IMR-90 (cell line): ENCODE results near the gene PLAGL1. TPM values are rescaled to one million over a fixed set of nuclear protein-coding genes. Genes with fewer than 3 reads are reported as not detected.

ENCODE experiments used
- ATAC-seq: fragments of 200-7000 bp; cut with Tn5 transposase; 2 replicates; pipeline ENCODE4 v1.9.1; 2020; ENCODE audit warnings: low read depth, mild to moderate bottlenecking, moderate library complexity
- BruUV-seq: library from RNA; stranded (reverse); fragments of 400-500 nt; replicated peaks from 2 replicates; lab custom pipeline; 2021; lab: Mats Ljungman, UMichigan
- CTCF ChIA-PET: fragments of 300-600 bp; formaldehyde crosslinking; extraction: SDS; loops from one replicate; lab custom pipeline; 2021; ENCODE audit warnings: antibody characterized with exemption; lab: Yijun Ruan, JAX
- POLR2A ChIA-PET: fragments of 300-600 bp; sonication (Branson Sonifier 250); formaldehyde crosslinking; loops from one replicate; lab custom pipeline; 2022; ENCODE audit warnings: antibody characterized with exemption; ENCODE audit not compliant: unreplicated experiment; lab: Charles Lee
- DNase-seq: peaks from one replicate; pipeline ENCODE4 v3.0.0; 2013
- H2AFZ ChIP-seq: replicated peaks from 2 replicates; pipeline ENCODE3; 2013; ENCODE audit warnings: low read length, mild to moderate bottlenecking; ENCODE audit not compliant: poor library complexity
- H2AK5ac ChIP-seq: 2 replicates; pipeline ENCODE4 v1.6.1; 2013; ENCODE audit warnings: low read depth, low read length, inconsistent platforms
- H2AK9ac ChIP-seq: replicated peaks from 2 replicates; pipeline ENCODE3; 2013; ENCODE audit warnings: mild to moderate bottlenecking, low read depth, low read length, moderate library complexity; ENCODE audit not compliant: poor library complexity
- H2BK120ac ChIP-seq: 2 replicates; pipeline ENCODE4 v1.6.1; 2013; ENCODE audit warnings: low read depth, low read length, inconsistent platforms
- H2BK15ac ChIP-seq: 3 replicates; pipeline ENCODE4 v1.6.1; 2013; ENCODE audit warnings: low read depth, low read length, inconsistent platforms
- H2BK20ac ChIP-seq: 2 replicates; pipeline ENCODE4 v1.6.1; 2013; ENCODE audit warnings: low read depth, mild to moderate bottlenecking, inconsistent platforms, low read length, moderate library complexity
- H2BK5ac ChIP-seq: 2 replicates; pipeline ENCODE4 v1.6.1; 2013; ENCODE audit warnings: mild to moderate bottlenecking, low read depth, low read length, inconsistent platforms; ENCODE audit not compliant: poor library complexity, severe bottlenecking
- H3K14ac ChIP-seq: replicated peaks from 2 replicates; pipeline ENCODE4 v1.6.1; 2013; ENCODE audit warnings: low read depth, low read length, inconsistent platforms
- H3K18ac ChIP-seq: 2 replicates; pipeline ENCODE4 v1.6.1; 2013; ENCODE audit warnings: low read depth, low read length, control low read depth
- H3K23ac ChIP-seq: 2 replicates; pipeline ENCODE4 v1.6.1; 2013; ENCODE audit warnings: low read depth, low read length, inconsistent platforms
- H3K27ac ChIP-seq: 2 replicates; pipeline ENCODE4 v1.5.1; 2013; ENCODE audit warnings: mild to moderate bottlenecking, control low read depth, low read length; ENCODE audit not compliant: insufficient read depth
- H3K27me3 ChIP-seq: 2 replicates; pipeline ENCODE4 v1.6.1; 2013; ENCODE audit warnings: low read length; ENCODE audit not compliant: control insufficient read depth, insufficient read depth
- H3K36me3 ChIP-seq: 2 replicates; pipeline ENCODE4 v1.6.1; 2013; ENCODE audit warnings: low read length, mixed read lengths; ENCODE audit not compliant: control insufficient read depth, insufficient read depth
- H3K4ac ChIP-seq: 2 replicates; pipeline ENCODE4 v1.6.1; 2013; ENCODE audit warnings: low read depth, low read length, inconsistent platforms
- H3K4me1 ChIP-seq: 2 replicates; pipeline ENCODE4 v1.6.1; 2013; ENCODE audit warnings: low read length, mixed read lengths; ENCODE audit not compliant: control insufficient read depth, insufficient read depth
- H3K4me2 ChIP-seq: 2 replicates; pipeline ENCODE4 v1.6.1; 2013; ENCODE audit warnings: low read depth, mild to moderate bottlenecking, control low read depth, low read length, moderate library complexity
- H3K4me3 ChIP-seq: 2 replicates; pipeline ENCODE4 v1.5.1; 2013; ENCODE audit warnings: low read depth, mild to moderate bottlenecking, control low read depth, low read length, moderate library complexity; ENCODE audit not compliant: insufficient read depth
- H3K56ac ChIP-seq: 2 replicates; pipeline ENCODE4 v1.6.1; 2013; ENCODE audit warnings: low read length, inconsistent platforms; ENCODE audit not compliant: insufficient read depth; ENCODE audit errors: extremely low read depth
- H3K79me1 ChIP-seq, 2 experiments: 2 replicates each; pipeline ENCODE4 v1.6.1; 2013; ENCODE audit warnings: low read length in 2 of 2, inconsistent platforms in 1 of 2, low read depth in 1 of 2
- H3K9ac ChIP-seq: 2 replicates; pipeline ENCODE4 v1.6.1; 2013; ENCODE audit warnings: low read depth, low read length, control low read depth
- H3K9me1 ChIP-seq: 2 replicates; pipeline ENCODE4 v1.6.1; 2013; ENCODE audit warnings: low read length, inconsistent platforms; ENCODE audit not compliant: insufficient read depth
- H3K9me3 ChIP-seq: 2 replicates; pipeline ENCODE4 v1.6.1; 2013; ENCODE audit warnings: low read length; ENCODE audit not compliant: control insufficient read depth, insufficient read depth
- H4K20me1 ChIP-seq: 2 replicates; pipeline ENCODE4 v1.6.1; 2013; ENCODE audit warnings: low read length, inconsistent platforms; ENCODE audit not compliant: insufficient read depth
- H4K5ac ChIP-seq: 2 replicates; pipeline ENCODE4 v1.6.1; 2013; ENCODE audit warnings: mild to moderate bottlenecking, low read depth, low read length, control low read depth
- H4K8ac ChIP-seq, 2 experiments: 2 replicates each; pipeline ENCODE4 v1.6.1; 2013; ENCODE audit warnings: low read depth in 2 of 2, low read length in 2 of 2, control low read depth in 1 of 2, inconsistent platforms in 1 of 2
- H4K91ac ChIP-seq: 2 replicates; pipeline ENCODE4 v1.6.1; 2013; ENCODE audit warnings: low read depth, low read length, inconsistent platforms; ENCODE audit not compliant: insufficient read depth
- BHLHE40 ChIP-seq: fragments of 150-350 bp; IDR thresholded peaks from 2 replicates; pipeline ENCODE4 v1.6.1; 2016; ENCODE audit warnings: mild to moderate bottlenecking, low read depth, low read length
- CEBPB ChIP-seq: IDR thresholded peaks from 2 replicates; pipeline ENCODE4 v1.6.1; 2012; ENCODE audit warnings: low read depth, low read length, improper control_type of control experiment
- CHD1 ChIP-seq: IDR thresholded peaks from 2 replicates; pipeline ENCODE4 v1.6.1; 2012; ENCODE audit warnings: low read depth, low read length, improper control_type of control experiment
- FOS ChIP-seq: fragments of 150-350 bp; IDR thresholded peaks from 2 replicates; pipeline ENCODE4 v1.6.1; 2016; ENCODE audit warnings: low read depth, low read length
- NFE2L2 ChIP-seq: fragments of 150-350 bp; IDR thresholded peaks from 2 replicates; pipeline ENCODE4 v1.6.1; 2016; ENCODE audit warnings: low read depth, mild to moderate bottlenecking, low read length
- POLR2A ChIP-seq: IDR thresholded peaks from 2 replicates; pipeline ENCODE4 v1.6.1; 2012; ENCODE audit warnings: mild to moderate bottlenecking, low read depth, low read length
- RAD21 ChIP-seq: IDR thresholded peaks from 2 replicates; pipeline ENCODE4 v1.6.1; 2012; ENCODE audit warnings: low read length, improper control_type of control experiment
- RCOR1 ChIP-seq: IDR thresholded peaks from 2 replicates; pipeline ENCODE4 v1.6.1; 2012; ENCODE audit warnings: mild to moderate bottlenecking, low read length, improper control_type of control experiment; ENCODE audit not compliant: insufficient replicate concordance
- RFX5 ChIP-seq: IDR thresholded peaks from 2 replicates; pipeline ENCODE4 v1.8.0; 2012; ENCODE audit warnings: low read depth, mild to moderate bottlenecking, low read length, moderate library complexity
- SMC3 ChIP-seq: fragments of 150-350 bp; IDR thresholded peaks from 2 replicates; pipeline ENCODE4 v1.6.1; 2016; ENCODE audit warnings: low read depth, mild to moderate bottlenecking, antibody characterized with exemption, low read length, moderate library complexity
- USF2 ChIP-seq: fragments of 150-350 bp; IDR thresholded peaks from 2 replicates; pipeline ENCODE4 v1.6.1; 2017; ENCODE audit warnings: mild to moderate bottlenecking, antibody characterized with exemption, low read length, low read depth
- WGBS, 2 experiments: methylation state at CpG; one replicate each; pipeline versions ENCODE4 v1.1.5 to v1.1.7; 2013; ENCODE audit warnings: missing lambda C conversion rate in 2 of 2; ENCODE audit not compliant: insufficient read length in 1 of 2; ENCODE audit errors: extremely low coverage in 2 of 2; 5-methylcytosine and 5-hydroxymethylcytosine counted together
- dilution Hi-C: fragments of 300-500 bp; cut with HindIII; formaldehyde crosslinking; loops from one replicate; pipeline ENCODE4 v1.14.3; 2018; ENCODE audit warnings: low sequenced_read_pairs; ENCODE audit not compliant: unreplicated experiment
- in situ Hi-C: fragments of 300-500 bp; cut with MboI; formaldehyde crosslinking; loops from 3 replicates; pipeline ENCODE4 v1.14.3; 2019; ENCODE audit warnings: low sequenced_read_pairs, inconsistent platforms, mixed read lengths
- intact Hi-C: fragments of 100-400 bp; cut with micrococcal nuclease; formaldehyde crosslinking; loops from 2 replicates; pipeline ENCODE4 v1.10.0; 2022
- polyA plus RNA-seq, 3 experiments: library from polyadenylated mRNA; depleted of rRNA; stranded (reverse); fragments of >200 nt; gene quantifications; 2 replicates each; pipeline ENCODE4 v1.2.3, GENCODE V29; 2012; ENCODE audit warnings: low replicate concordance in 1 of 3
- total RNA-seq: library from RNA; depleted of rRNA; stranded (reverse); fragments of >200 nt; gene quantifications from 2 replicates; pipeline ENCODE4 v1.2.3, GENCODE V29; 2012
- TF ChIP-seq, protein P1 (sequence below): conservative IDR thresholded peaks from 2 replicates; pipeline ENCODE4 v1.5.1; 2012; ENCODE audit warnings: mild to moderate bottlenecking, low read depth, low read length, improper control_type of control experiment

PLAGL1 gene
- total and polyA plus RNA-seq, 2 of the 4 experiments (the other 2 are of a cell fraction), result 23.3 to 73.8 TPM

DNA sequence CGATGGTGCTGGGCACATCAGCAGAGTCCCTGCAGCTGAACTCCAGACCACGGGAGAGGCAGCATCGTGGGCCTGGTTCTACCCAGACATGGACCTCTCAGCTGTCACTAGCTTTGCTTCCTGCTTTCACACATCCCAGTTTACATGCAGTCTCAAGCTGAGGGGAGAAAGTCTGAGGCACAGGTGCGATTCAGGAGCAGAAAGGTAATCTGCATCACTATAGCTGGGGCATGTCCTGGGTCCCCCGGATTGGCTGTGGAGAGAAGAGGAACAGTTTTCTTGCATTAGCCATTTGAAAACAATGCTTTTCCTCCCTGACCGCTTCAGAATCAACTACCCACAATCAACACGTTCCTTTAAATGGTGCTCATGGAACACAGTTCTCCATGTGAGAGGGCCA is 59.9 kb downstream of the PLAGL1 start:
- WGBS, 2 experiments, result 80% methylated on average over 2 of the region's 7 CpGs; no CpG with 5 or more reads in 1 of the 2 experiments

More for the DNA sequence above, 59.9 kb downstream of the PLAGL1 start:
- Histone ChIP-seq H3K27ac (no peak overlapping the region), H4K5ac (no peak overlapping the region), H3K56ac (no peak overlapping the region), H2BK5ac (no peak overlapping the region), H4K20me1 (no peaks in the 10 kb centered on the region), H2AK5ac (no peak overlapping the region), H2BK15ac (no peak overlapping the region), H3K9me1 (no peaks in the 10 kb centered on the region), H3K27me3 (0 out of 2 replicates have a peak, but pooled peaks cover 2% of the 10 kb centered on the region), H3K9me3 (no peaks in the 10 kb centered on the region), H3K9ac (no peak overlapping the region), H2BK20ac (no peak overlapping the region), H3K4me1 (no peaks in the 10 kb centered on the region), H2AFZ (no peak overlapping the region), H3K18ac (no peak overlapping the region), H3K23ac (no peak overlapping the region), H3K4ac (no peak overlapping the region), H3K36me3 (peaks cover 16% of the 10 kb centered on the region), H3K4me2 (no peak overlapping the region), H2AK9ac (no peak overlapping the region), H2BK120ac (no peak overlapping the region), H3K4me3 (no peak overlapping the region), H4K91ac (no peak overlapping the region), H3K79me1 (no peaks in the 10 kb centered on the region), H3K14ac (no peak overlapping the region), H4K8ac (no peak overlapping the region)
- no TSS peak for BruUV-seq
- DNase-seq (no peak), ATAC-seq (no peak)
- intact Hi-C loops, result loop anchor here (10.0 kb wide), 1 partner anchor 257 kb away; no protein-coding TSS in a partner anchor
- TF ChIP-seq CEBPB (no peak), FOS (no peak), RCOR1 (no peak), BHLHE40 (no peak), USF2 (no peak), POLR2A (no peak), SMC3 (no peak), RFX5 (no peak), CHD1 (no peak), RAD21 (no peak), NFE2L2 (no peak)
- TF ChIP-seq, protein P1, sequence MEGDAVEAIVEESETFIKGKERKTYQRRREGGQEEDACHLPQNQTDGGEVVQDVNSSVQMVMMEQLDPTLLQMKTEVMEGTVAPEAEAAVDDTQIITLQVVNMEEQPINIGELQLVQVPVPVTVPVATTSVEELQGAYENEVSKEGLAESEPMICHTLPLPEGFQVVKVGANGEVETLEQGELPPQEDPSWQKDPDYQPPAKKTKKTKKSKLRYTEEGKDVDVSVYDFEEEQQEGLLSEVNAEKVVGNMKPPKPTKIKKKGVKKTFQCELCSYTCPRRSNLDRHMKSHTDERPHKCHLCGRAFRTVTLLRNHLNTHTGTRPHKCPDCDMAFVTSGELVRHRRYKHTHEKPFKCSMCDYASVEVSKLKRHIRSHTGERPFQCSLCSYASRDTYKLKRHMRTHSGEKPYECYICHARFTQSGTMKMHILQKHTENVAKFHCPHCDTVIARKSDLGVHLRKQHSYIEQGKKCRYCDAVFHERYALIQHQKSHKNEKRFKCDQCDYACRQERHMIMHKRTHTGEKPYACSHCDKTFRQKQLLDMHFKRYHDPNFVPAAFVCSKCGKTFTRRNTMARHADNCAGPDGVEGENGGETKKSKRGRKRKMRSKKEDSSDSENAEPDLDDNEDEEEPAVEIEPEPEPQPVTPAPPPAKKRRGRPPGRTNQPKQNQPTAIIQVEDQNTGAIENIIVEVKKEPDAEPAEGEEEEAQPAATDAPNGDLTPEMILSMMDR, result no peak
- POLR2A ChIA-PET, result no interaction called here
- dilution Hi-C loops, result no loop called here
- CTCF ChIA-PET, result no interaction called here
- in situ Hi-C loops, result no loop called here
